GM10266 (cell line): ENCODE data around the gene CRAMP1.

ENCODE experiments used
- DNase-seq: peaks from one replicate; pipeline ENCODE4 v3.0.0; 2012; ENCODE audit errors: extremely low spot score
- CTCF ChIP-seq: IDR thresholded peaks from 2 replicates; pipeline ENCODE4 v1.5.1; 2012; ENCODE audit warnings: mild to moderate bottlenecking, low read depth; ENCODE audit not compliant: control insufficient read depth, insufficient read depth; ENCODE audit errors: missing control alignments

Gene CRAMP1

DNA sequence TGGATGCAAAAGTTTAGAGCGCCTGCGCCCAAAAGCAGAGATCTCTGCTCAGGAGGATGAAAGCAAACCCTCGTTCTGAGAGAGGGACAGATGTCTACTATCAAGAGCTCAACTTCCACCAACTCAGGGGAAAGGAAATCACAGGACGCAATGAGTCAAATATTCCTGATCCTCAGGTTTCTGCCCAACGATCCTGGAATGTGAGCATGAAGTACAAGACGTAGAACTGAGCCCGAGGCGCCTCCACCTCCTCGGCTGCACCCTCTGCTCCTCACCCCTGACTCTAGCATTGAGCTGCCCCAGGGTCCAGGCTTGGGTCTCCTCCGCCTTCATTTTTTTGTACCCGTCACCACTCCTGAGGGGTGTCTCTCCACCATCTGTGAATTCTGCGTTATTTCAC is 15.6 kb upstream of the CRAMP1 start:
- DNase-seq: no peak
- TF ChIP-seq CTCF: no peak

- TF ChIP-seq CTCF: no peak
- DNase-seq: no peak
These were observed 15.0 kb upstream of the CRAMP1 start for GRCh38 chr16:1597154-1597553.

DNA sequence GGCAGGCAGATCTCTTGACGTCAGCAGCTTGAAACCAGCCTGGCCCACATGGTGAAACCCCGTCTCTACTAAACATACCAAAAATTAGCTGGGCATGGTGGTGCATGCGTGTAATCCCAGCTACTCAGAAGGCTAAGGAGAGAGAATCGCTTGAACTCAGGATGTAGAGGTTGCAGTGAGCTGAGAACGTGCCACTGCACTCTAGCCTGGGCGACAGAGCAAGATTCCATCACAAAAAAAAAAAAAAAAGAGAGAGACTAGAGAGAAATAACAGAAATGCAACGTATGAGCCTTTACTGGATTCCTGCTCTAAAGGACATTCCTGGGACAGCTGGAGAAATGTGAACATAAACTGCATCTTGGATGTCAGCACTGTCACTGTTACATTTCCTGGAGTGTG is 11.1 kb upstream of the CRAMP1 start:
- no peak for DNase-seq
- TF ChIP-seq CTCF: no peak

DNA sequence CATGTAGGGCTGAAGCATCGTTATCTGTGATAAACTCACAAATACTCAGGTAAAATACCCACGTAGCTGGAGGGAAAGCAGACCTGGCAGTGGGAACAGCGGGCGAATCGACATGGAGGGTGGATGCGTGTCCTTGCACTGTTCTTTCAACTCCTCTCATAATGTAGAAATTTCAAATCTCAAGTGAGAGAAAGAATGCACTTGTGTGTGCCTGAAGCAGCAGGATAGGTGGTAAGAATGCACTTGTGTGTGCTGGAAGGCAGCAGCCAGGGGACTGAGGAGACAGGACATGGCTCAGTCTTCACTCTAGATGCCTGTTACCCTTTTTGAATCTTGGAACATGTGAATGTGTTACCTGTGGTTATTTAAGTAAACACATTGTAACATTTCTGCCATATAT is 10.7 kb upstream of the CRAMP1 start:
- no peak for TF ChIP-seq CTCF

GRCh38 chr16:1602285-1602684 is 9.9 kb upstream of the CRAMP1 start:
- TF ChIP-seq CTCF: no peak
- no peak for DNase-seq

More for the DNA sequence above, 10.7 kb upstream of the CRAMP1 start:
- DNase-seq: no peak

DNA sequence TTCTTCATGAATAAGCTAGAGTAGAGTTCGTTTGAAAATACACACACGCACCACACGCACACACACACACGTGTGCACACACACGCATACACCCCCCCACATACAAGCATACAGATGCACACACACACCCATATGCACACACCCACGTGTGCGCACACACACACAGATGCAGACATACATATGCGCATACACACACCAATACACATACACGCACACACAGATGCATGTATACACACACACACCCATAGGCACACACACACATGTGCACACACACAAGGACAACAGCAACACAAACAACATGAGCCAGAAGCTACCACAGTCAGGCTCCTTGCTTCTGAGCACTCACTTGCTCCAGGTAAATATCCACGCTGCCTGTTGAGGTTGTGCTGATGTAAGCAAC is 5.4 kb upstream of the CRAMP1 start:
- TF ChIP-seq CTCF: no peak

DNA sequence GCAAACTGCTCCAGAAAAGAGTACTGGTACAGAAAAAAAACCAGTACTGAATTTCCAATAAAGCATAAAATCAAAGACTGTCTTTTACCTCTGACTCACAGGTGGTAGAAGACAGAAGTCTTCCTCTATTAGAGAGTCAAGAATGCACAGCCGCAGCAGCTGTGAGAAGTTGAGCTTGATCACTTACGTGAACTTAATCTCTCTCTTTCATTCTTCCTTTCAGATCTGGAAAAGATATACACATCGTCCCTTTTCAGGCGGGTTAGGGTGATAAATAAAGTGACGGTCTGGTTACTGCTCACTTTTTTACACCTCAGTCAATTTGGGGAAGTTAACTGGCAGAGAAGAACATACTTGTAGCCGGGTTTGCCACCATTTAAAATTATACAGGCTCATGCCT is 4.2 kb upstream of the CRAMP1 start:
- no peak for DNase-seq
- no peak for TF ChIP-seq CTCF

More for the DNA sequence above, 5.4 kb upstream of the CRAMP1 start:
- no peak for DNase-seq
